Left ventricle myocardium inferior (tissue), 1 donor: ENCODE measurements around the gene GNG12. TPM values are rescaled to one million over a fixed set of nuclear protein-coding genes. Genes with fewer than 3 reads are reported as not detected.

ENCODE experiments used
- DNase-seq: peaks from one replicate; pipeline ENCODE4 v3.0.0-alpha.2; 2020
- H3K27ac ChIP-seq: fragments of 200-600 bp; replicated peaks from 2 replicates; pipeline ENCODE4 v1.8.0; 2021
- H3K27me3 ChIP-seq: fragments of 200-600 bp; 2 replicates; pipeline ENCODE4 v1.8.0; 2021; ENCODE audit warnings: low read depth
- H3K36me3 ChIP-seq: fragments of 200-600 bp; 2 replicates; pipeline ENCODE4 v1.8.0; 2021
- H3K4me1 ChIP-seq: fragments of 200-600 bp; 2 replicates; pipeline ENCODE4 v1.8.0; 2021
- H3K4me3 ChIP-seq: fragments of 200-600 bp; 2 replicates; pipeline ENCODE4 v1.8.0; 2021; ENCODE audit warnings: mild to moderate bottlenecking, moderate library complexity
- H3K9me3 ChIP-seq: fragments of 200-600 bp; replicated peaks from 2 replicates; pipeline ENCODE4 v1.8.0; 2021
- intact Hi-C: fragments of 100-400 bp; cut with micrococcal nuclease; formaldehyde crosslinking; loops from one replicate; pipeline ENCODE4 v1.11.0; 2022
- total RNA-seq: library from RNA; stranded (reverse); fragmentation: NEBNext Ultra II Directional; extraction: Animal tissue kit (Norgen Biotek cat#: 25700); gene quantifications from one replicate; pipeline ENCODE4 v1.2.1, GENCODE V29; 2021
- TF ChIP-seq, protein P1 (sequence below): fragments of 200-600 bp; IDR thresholded peaks from 2 replicates; pipeline ENCODE4 v1.8.0; 2021; ENCODE audit warnings: antibody characterized with exemption, mild to moderate bottlenecking, borderline replicate concordance
- donor health status: DM: no; HTN: yes; CAD: no; lungs with severe emphysema.

The GNG12 gene
- total RNA-seq, 1 donor from 2014 or later, result 35.1 TPM

DNA sequence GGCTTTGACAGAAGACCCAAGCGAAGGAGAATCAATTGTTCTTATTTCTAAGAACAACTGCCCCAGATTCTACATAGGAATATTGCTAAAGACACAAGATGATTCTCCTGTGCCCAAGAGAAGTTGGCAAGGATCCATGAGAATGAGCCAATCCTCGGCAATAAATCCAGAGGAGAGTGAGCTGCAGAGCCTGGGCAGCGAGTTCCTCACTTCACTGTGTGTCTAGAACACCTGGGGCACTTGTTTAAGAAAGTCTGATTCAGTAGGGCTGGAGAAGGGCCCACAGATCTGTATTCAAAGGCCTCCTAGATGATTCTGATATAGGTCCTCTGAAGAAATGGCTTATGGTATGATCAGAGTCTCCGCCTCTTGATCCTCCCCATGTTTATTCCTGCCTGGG, 116.5 kb downstream of the GNG12 start:
- no peak for DNase-seq
- H3K4me3 ChIP-seq, result no peak overlapping the region
- no peaks in the 10 kb centered on the region for H3K36me3 ChIP-seq
- no peaks in the 10 kb centered on the region for H3K27me3 ChIP-seq
- H3K27ac ChIP-seq, result no peak overlapping the region
- no peaks in the 10 kb centered on the region for H3K9me3 ChIP-seq
- TF ChIP-seq, protein P1, sequence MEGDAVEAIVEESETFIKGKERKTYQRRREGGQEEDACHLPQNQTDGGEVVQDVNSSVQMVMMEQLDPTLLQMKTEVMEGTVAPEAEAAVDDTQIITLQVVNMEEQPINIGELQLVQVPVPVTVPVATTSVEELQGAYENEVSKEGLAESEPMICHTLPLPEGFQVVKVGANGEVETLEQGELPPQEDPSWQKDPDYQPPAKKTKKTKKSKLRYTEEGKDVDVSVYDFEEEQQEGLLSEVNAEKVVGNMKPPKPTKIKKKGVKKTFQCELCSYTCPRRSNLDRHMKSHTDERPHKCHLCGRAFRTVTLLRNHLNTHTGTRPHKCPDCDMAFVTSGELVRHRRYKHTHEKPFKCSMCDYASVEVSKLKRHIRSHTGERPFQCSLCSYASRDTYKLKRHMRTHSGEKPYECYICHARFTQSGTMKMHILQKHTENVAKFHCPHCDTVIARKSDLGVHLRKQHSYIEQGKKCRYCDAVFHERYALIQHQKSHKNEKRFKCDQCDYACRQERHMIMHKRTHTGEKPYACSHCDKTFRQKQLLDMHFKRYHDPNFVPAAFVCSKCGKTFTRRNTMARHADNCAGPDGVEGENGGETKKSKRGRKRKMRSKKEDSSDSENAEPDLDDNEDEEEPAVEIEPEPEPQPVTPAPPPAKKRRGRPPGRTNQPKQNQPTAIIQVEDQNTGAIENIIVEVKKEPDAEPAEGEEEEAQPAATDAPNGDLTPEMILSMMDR, result no peak
- H3K4me1 ChIP-seq, result peaks cover 70% of the 10 kb centered on the region
- intact Hi-C loops, result no loop called here

- no peak overlapping the region for H3K27ac ChIP-seq
- H3K4me3 ChIP-seq, result no peak overlapping the region
- intact Hi-C loops, result no loop called here
- no peaks in the 10 kb centered on the region for H3K27me3 ChIP-seq
- no peaks in the 10 kb centered on the region for H3K9me3 ChIP-seq
- no peak for DNase-seq
- TF ChIP-seq, protein P1, result no peak
- no peaks in the 10 kb centered on the region for H3K36me3 ChIP-seq
- peaks cover 73% of the 10 kb centered on the region for H3K4me1 ChIP-seq
Observed at GRCh38 chr1:67715819-67716218, 117.4 kb downstream of the GNG12 start.

DNA sequence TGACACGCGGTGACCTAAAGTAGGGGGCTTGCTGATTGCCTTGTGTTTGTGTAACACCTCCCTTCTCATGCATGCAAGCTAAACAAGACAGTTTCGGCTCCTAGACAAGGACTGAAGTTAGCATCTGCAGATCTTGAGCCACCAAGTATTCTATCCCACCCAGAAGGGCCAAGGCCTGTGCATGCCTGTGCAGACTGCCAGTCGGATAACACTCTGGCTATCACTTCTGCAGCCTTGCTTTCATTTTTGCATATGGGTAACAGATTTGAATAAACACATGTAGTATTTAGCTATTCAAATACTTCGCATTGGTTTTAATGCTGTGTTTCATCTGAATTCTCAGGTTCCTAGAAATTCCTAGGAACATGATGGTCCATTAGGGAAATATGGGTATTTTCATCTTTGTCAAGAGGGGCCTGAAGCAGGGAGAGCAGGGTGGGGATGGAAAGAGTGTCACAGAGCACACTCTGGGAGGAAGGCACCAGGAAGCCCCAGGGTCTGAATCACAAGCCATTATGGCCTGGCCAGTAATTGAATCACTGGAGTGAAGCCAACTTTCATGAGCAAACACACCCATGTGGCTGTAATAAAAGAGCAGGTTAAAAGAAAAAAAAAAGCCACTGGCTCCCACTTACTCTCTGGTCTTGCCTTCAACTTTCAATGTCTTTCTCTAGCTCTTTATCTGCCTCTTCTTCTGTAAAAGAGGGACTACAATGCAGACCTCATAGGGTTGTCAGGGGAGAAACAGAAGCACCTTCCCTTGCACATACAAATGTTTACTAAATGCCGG, 120.0 kb downstream of the GNG12 start:
- no peaks in the 10 kb centered on the region for H3K9me3 ChIP-seq
- H3K4me1 ChIP-seq, result peaks cover 66% of the 10 kb centered on the region
- no peaks in the 10 kb centered on the region for H3K36me3 ChIP-seq
- H3K4me3 ChIP-seq, result no peak overlapping the region
- intact Hi-C loops, result no loop called here
- TF ChIP-seq, protein P1, result no peak
- no peaks in the 10 kb centered on the region for H3K27me3 ChIP-seq
- H3K27ac ChIP-seq, result no peak overlapping the region
- no peak for DNase-seq

- TF ChIP-seq, protein P1, result no peak
- no peaks in the 10 kb centered on the region for H3K9me3 ChIP-seq
- H3K27ac ChIP-seq, result no peak overlapping the region
- no peak for DNase-seq
- peaks cover 65% of the 10 kb centered on the region for H3K4me1 ChIP-seq
- H3K36me3 ChIP-seq, result no peaks in the 10 kb centered on the region
- no peaks in the 10 kb centered on the region for H3K27me3 ChIP-seq
- intact Hi-C loops, result no loop called here
- no peak overlapping the region for H3K4me3 ChIP-seq
Observed at GRCh38 chr1:67711855-67712212, 121.4 kb downstream of the GNG12 start.

GRCh38 chr1:67711158-67711854, 122.0 kb downstream of the GNG12 start:
- Histone ChIP-seq H3K9me3 (no peaks in the 10 kb centered on the region), H3K36me3 (no peaks in the 10 kb centered on the region), H3K4me1 (peaks cover 68% of the 10 kb centered on the region), H3K4me3 (no peak overlapping the region), H3K27me3 (no peaks in the 10 kb centered on the region), H3K27ac (peak overlapping the region; percentile 44)
- TF ChIP-seq, protein P1, result no peak
- no peak for DNase-seq
- intact Hi-C loops, result no loop called here
